ENCODE measurements around the gene ACIN1.

Gene ACIN1

GRCh38 chr14:23094666-23095195 is at the start of gene ACIN1:
Gene ACIN1 (minus strand): TSS chr14:23095136. CDS start chr14:23095112, 24 bp downstream.
- DNase-seq, result no peak

DNA sequence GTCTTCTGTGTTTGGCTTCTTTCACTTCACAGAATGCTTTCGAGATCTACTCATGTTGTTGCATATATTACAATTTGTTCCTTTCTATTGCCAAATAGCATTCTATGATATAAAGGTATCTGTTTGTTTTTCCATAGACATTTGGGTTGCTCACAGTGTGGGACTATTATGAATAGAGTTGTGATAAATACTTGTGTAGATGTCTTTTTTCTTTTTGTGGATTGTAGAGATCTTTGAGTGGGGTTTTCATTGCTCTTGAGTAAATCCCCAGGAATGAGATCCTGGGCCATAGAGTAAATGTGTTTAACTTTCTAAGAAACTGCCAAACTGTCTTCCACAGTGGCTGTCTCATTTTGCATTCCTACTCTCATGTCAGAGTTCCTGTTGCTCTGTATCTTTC is 49.0 kb upstream of the ACIN1 start:
- no peak for DNase-seq

DNA sequence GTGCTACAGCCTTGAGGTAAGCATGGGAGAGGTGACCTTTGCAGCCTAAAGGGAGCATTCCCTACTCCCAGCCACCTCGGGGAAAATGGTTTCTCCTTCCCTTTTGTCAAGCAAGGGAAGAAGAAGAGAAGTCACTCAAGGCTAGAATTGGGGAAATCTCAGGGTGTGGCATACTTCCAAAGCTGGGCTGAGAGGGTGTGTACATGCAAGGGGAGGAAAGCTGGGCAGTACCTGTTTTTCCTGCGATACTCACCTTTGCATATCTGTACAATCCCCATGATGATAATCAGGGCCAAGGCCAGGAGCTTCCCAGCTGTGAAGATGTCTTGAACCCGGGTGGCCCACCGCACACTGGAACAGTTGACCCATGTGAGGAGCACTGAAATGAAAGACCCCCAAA is 47.9 kb upstream of the ACIN1 start:
- no peak for DNase-seq

DNA sequence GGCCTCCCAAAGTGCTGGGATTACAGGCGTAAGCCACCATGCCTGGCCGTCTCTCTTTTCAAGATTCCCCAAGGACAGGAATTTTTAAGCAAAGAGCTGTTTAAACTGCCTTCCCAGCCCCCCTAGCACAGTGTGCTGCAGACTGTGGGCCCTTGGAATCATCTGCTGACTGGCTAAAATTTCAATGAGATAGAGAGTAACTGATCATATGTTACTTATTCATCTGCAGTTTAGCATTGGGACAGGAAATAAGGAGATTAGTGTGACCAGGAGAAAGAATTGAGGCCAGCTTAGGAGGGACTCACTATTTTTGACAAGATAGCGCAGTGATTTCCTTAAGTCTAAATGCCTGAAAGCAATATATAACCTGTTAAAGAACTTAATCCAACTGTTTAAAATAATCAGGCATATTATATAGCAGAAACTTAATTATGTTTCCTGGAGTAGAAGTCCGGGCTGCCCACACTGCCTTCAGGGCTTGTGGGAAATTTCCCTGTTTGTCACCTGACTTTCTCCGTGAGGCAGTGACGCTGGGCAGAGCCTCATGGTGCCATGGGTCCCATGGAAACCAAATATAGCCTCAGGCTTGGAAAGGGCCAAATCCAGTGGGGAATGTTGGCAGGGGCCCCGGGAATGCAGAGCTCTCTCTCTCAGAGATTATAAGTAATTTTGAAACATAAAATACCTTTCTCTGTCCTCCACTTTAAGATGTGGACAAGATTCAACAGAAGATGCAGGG is 46.9 kb upstream of the ACIN1 start:
- no peak for DNase-seq

DNA sequence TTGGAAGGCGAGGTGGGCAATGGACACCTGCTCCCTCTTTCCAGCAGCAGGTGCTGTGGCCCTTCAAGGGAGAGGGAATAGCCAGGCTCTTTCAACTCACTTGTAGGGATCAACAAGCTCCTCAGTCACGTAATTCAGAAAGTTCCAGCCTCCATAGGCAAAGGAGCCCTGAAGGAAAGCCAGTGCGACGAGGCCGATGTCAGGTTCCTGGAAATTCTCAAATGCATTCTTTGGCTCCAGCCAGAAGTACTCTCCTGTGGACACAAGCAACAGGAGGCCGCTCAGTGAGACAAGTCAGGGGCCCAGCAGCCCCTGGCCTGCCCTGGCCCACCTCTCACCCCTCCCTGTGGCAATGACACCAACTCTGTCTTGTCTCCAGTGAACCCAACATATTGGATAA is 45.4 kb upstream of the ACIN1 start:
- DNase-seq, result no peak

GRCh38 chr14:23139874-23140273 is 44.9 kb upstream of the ACIN1 start:
- no peak for DNase-seq

DNA sequence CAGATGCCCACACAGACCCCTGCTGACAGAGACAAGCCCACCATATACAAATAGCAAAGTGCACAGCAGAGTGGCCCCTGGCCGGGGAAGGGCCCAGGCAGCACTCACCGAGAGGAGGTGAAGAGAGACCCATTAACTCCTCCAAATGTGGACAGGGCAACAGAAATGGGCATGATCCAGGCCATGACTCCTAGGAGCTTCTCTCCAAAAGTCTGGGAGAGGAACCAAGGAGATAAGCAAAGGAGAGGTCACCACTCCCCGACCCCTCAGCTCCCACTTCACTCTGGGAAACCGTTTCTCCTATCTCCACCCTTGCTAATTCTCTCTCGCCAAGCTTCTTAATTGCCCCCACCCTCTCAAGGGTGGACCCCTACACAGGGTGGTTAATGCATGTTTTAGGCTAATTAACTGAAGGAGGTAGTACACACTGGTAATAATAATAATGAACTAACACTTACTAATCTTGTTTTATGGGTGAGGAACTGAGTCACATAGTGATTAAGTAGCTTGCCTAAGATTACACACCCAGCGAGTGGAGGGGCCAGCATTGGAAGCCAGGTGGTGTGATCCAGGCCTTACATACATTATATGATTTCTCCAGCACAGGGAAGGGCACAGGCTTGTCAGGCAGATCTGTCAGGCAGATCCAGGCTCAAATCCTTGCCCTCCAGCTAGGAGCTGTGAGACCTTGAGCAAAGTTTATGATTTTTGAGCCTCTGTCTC is 43.0 kb upstream of the ACIN1 start:
- DNase-seq, result peak; percentile 92

DNA sequence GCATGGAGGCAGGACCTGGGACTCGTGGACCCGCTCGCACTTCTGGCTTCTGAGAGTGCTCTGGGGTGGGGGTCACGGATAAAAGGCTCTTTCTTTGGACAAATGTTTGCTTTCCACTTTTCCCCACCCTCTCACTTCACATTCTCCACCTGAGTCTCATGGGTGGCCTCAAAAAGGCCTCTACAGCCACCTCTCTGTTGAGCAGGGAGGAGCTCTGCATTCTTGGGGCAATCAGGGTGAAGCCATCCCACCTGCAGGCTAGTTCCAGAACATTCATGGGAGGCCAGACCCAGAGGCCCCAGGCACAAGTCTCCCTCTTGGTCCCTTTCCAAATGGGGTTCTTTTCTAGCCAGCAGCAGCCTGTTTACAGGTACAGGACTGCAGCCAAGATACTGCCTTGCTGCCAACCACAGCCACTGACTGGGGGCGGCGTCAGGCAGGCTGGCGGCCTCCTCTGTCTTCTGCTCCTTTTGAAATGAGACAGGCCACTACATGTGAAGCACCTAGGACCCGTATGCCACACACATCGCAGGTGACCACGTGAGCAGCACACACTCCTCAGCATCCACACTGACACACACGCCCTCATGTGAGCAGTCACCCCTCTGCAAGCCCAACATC is 42.4 kb upstream of the ACIN1 start:
- no peak for DNase-seq

DNA sequence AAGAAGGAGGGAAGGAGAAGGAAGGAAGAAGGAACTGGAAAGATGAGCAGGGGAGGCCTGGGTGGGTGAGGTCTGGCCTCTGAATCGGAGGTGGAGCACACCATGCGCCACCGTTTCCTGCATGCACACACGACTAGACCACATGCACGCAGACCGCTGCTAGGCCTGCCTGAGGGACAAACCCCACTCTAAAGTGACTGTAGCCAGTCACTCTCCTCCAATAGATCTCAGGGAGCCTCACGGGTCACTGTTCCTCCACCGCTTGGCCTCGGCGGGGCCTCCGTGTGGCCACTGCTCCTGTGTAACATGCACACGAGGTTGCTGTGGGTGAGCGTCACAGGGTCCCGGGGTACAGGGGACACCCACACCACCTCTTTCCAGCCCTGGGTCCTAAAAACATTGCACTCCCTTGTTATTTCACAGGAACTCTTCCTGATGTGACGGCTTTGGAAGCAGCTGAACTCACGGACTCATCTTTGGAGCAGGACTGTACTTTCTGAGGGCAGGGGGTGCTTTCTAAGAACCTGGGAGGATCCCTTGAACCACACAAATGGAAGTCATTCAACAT is 41.7 kb upstream of the ACIN1 start:
- DNase-seq, result no peak

- no peak for DNase-seq
Observed at GRCh38 chr14:23132970-23133369, 38.0 kb upstream of the ACIN1 start.

DNA sequence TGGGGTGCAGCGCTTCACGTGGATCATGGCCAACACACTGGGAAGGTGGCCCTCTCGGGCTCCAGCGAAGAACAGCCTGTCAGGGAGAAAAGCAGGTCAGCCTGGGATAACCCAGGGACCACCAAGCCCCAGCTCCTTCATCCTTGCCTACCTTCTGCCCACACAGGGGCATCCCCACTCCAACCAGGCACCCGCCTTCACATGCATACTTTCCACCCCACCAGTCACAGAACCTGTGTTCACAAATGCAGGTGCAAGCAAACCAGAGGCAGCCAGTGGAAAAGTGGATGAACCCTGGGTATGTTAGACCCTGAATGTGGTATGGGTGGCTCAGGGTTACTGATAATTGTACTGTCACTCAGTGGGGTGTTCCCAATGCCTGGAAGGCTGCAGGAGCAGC is 36.5 kb upstream of the ACIN1 start:
- no peak for DNase-seq

DNA sequence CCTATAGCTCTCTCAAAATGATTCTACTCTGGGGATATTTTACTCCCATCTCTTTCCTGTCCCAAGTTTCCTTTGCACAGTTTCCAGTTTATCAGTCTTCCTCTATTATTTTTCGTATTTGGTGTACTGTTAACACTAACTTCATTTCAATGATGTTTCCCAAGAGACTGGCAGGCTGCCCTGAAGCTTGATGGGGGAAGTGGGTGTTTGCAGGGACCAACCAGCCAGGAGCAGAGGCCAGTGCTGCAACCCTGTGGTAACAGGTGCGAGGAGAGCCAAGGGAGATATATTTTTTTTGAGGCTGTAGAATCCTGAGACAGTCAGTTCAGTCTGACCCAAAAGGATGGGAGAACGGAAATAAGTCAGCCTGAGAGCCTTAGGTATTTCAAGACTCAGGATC is 35.9 kb upstream of the ACIN1 start:
- DNase-seq, result no peak

DNA sequence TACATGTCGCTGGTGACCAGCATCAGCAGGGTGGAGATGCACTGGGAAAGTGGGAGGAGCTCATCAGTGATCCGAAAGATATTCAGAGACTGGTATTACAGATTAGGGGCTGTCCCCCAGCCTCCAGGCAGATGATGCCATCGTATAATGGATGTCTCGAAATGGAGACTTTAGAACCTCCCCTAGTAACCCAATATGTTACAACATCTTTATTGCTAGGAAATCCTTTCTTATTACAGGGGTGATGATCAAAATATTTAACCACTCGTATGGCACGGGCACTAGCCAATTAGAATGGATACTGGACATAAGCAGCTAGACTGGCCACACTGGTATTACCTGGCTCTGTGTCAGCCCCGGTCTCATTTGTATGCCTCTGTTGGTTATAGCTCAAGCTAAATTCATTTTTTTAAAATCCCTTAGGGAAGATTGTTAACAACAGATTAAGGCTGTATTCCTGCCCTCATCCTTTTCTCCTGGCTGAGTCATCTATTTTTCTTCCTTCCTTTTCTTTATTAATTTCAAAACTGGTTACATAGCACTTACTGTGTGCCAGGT is 34.9 kb upstream of the ACIN1 start:
- DNase-seq, result no peak

- DNase-seq, result no peak
Observed at GRCh38 chr14:23128969-23129758, 34.2 kb upstream of the ACIN1 start.

- DNase-seq, result no peak
Observed at GRCh38 chr14:23127861-23128260, 32.9 kb upstream of the ACIN1 start.

DNA sequence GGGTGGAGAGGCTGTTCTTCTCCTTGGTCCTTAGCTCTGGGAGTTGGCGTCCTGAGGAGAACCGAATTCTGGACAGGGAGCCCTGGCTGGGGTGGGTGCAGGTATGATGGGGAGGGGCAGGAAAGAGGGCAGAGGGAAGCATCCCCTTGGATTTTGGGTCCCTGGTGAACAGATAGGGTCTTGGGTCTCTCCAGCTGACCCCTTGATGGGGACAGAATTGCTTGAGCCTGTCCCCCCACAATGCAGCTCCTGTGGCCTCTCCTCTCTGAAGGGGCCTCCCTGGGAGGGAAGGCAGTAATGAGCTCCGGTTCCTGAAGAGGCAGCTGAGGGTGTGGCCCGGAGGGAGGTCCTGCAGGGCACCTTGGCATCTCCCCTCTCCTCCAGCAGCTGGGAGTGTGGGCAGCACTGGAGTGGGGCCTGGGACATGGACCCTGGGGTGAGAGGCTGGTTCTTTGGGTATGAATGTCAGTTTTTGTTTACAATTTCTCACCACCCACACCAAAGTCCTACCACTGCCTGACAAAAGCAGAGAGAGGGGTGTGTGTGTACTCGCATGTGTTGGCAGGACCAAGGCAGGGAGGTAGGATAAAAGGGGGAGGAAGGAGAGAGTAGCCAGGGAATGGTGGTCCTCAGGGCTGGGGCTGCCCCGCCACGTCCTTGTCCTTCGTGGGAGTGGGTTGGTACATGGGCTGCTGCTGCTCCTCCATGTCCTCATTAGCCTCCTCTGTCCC is 31.8 kb upstream of the ACIN1 start:
- DNase-seq, result no peak

DNA sequence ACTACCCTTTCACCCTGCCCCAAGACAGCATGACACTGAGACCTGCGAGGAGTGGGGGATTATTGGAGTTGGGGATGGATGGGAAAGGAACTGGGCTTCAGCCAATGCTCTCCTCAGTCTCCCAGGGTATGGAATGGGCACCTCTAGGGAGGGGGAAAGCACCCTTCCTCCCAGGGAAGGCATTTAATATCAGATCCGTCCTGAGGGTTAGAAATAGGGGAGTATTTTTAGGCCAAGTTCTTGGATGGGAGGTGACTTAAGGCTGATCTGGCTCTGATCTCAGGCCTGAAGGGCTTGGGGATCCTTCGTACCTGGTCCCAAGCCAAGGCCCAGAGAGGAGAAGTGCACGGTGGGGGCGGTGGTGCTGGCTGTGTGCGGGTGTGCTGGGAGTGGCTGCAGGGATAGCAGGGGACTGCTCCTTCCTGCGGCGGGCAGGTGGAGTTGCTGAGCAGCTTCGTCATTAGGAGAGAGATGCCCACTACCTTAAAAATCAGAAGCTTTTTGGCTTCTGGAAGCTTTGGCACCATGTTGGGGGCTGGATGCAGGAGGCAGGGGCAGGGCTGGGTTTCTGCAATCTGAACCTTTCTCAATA is 31.1 kb upstream of the ACIN1 start:
- DNase-seq, result no peak

DNA sequence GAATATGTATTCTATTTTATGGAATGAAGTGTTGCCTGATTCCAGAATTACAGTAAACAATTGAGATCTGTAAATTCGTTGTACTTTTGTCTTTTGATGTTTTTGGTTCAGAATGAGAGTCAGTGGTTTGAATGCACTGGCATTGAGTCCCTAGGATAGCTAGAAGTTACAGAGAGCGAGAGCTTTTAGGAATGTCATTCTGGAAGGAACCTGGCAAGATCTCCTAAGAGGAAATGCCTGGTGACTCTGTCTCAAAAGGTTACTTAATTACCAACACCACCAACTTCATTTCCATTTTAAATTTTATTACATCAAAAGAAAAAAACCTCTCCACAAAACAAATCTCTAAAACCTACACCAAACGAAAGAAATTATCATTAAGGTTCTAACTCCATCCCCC is 30.1 kb upstream of the ACIN1 start:
- DNase-seq, result no peak

DNA sequence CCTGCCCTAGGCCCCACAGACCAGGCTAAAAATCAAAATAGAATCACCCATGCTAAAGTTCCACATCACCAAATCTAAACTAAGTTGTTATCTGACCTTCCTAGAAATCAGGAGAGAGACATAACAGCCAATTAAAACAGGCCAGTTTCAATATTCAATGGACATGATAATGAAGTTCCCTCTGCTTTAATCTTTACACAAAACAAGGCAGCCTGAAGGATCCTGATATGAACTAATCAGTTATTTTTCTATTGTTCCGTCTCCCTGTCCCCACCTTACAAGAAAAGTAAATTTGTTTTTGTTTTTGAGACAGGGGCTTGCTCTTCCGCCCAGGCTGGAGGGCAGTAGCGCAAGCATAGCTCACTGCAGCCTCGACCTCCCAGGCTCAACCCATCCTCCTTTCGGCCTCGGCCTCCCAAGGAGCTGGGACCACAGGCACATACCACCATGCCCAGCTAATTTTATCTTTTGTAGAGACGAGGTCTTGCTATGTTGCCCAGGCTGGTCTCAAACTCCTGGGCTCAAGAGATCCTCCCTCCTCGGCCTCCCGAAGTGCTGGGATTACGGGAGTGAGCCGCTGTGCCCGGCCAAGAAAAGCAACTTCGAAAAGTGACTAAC is 29.5 kb upstream of the ACIN1 start:
- DNase-seq, result no peak

- peak; percentile 97 for DNase-seq
Observed at GRCh38 chr14:23123419-23123818, 28.5 kb upstream of the ACIN1 start.

DNA sequence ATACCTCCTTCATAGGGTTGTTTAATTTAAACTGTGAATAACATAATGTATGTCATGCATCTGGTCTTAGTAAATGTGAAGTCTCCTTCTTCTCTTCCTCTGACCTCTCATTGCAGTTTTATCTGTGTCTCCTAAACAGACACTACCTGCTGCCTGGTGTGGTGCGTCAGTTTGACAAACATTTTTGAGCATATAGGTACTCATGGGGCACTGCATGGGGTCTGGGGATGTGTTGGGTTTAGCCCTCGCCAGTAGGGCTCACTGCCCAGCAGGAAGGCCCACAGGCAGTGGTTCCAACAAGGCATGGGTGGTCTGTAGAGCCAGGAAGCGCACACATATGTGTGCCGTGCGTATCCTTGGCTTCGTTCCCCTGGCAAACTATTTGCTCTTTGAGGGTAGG is 27.1 kb upstream of the ACIN1 start:
- DNase-seq, result no peak
